Prostate gland (tissue), 2 donors: ENCODE measurements around the gene ADIPOQ.

Source experiments
- POLR2A ChIP-seq: fragments of 450-650 bp; IDR thresholded peaks from one replicate; pipeline ENCODE4 v1.6.1; 2016; ENCODE audit warnings: antibody characterized with exemption, mild to moderate bottlenecking
- TF ChIP-seq, protein P1 (sequence below), 4 experiments: fragments of 200-600 bp in 2 of 4; fragments of 450-650 bp in 2 of 4; sonication (generic) in 2 of 4; IDR thresholded peaks; 1 replicate in 3 of 4; 2 replicates in 1 of 4; pipeline ENCODE4 v1.5.1; 2016 to 2019; ENCODE audit warnings: antibody characterized with exemption in 4 of 4, mild to moderate bottlenecking in 2 of 4, moderate library complexity in 2 of 4

DNA sequence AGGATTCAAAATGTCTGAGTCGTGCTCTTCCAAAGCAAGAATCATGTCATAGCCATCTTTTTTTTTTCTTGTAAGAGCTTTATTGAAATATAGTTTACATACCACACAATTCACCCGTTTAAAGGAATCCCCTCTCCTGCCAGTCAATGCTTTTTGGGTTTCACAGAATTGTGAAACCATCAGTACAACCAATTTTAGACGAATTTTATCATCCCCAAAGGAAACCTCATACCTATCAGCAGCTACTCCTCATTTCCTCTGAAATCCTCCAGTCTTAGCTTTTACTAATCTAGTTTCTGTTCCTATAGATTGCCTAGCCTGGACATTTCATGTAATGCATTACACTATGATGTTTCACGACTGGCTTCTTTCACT lies 39.6 kb downstream of the ADIPOQ start:
- TF ChIP-seq, protein P1, sequence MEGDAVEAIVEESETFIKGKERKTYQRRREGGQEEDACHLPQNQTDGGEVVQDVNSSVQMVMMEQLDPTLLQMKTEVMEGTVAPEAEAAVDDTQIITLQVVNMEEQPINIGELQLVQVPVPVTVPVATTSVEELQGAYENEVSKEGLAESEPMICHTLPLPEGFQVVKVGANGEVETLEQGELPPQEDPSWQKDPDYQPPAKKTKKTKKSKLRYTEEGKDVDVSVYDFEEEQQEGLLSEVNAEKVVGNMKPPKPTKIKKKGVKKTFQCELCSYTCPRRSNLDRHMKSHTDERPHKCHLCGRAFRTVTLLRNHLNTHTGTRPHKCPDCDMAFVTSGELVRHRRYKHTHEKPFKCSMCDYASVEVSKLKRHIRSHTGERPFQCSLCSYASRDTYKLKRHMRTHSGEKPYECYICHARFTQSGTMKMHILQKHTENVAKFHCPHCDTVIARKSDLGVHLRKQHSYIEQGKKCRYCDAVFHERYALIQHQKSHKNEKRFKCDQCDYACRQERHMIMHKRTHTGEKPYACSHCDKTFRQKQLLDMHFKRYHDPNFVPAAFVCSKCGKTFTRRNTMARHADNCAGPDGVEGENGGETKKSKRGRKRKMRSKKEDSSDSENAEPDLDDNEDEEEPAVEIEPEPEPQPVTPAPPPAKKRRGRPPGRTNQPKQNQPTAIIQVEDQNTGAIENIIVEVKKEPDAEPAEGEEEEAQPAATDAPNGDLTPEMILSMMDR (IDR thresholded peaks at IDR 0.05), result no peak
- no peak for TF ChIP-seq POLR2A
